Measurements from ENCODE around the gene PKIG.
"Not testable (repeated sequence)": the region's sequence is repeated elsewhere in the genome, so short reads cannot be mapped to it uniquely, and the experiment has no call there.

PKIG gene

DNA sequence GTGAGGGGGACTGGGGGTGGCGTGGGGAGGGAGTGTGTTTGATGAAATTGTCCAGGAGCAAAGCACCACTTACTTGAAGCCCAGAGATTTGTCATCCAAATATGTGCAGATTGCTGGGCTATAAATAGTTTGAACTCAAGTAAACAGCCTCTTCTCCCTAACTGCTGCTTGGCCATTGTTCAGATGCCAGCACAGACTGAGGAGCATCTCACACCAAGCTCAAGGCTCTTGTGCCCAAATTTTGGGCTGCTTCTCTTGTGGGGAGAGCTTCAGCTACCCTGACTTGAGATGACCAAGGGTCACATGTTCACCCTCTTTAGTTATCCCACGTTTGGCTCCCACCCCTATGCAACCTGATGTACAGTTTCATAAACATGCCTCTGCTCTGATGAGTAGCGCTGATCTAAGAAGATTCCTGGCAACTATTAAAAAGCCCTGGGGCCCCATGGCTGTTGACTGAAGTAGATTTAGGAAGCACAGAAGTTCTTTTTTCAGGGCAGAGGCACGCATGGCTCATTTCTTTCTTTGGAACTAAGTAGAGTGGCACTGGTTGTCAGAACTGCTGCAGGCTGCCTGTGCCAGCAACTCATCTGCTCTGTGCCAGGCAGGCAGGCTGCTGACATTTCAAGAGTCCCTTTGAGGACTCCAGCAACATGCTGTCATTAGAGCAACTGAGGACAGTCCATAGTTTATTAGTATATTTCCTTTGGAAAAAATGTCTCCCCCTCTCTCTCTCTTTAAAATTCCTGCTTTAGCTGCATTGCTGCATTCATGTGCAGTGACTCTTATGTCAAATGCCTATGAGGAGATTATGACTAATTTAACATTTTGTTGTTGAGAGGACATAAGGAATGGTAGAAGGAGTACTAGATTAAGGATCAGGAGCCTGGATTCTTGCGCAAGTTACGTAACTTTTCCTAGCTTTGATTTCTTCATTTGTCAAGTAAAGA, 9.6 kb upstream of the PKIG start:
- DNase-seq (ENCODE audit: low read depth in 2 of 2) = peak; percentile 88 to 89

GRCh38 chr20:44573501-44573869, 8.9 kb upstream of the PKIG start:
- no peak for DNase-seq (ENCODE audit: low read depth in 2 of 2)

DNA sequence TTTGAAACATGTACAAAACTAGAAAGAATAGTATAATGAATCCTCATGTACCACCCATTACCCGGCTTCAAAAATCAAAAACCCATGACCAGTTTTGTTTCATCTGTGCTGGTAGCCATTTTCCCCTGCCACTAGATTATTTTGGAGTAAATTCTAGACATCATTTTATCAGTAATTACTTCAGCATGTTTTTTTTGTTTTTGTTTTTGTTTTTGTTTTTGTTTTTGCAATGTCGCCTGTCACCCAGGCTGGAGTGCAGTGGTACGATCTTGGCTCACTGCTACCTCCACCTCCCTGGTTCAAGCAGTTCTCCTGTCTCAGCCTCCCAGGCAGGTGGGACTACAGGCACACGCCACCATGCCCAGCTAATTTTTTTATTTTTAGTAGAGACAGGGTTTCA, 8.0 kb upstream of the PKIG start:
- no peak for DNase-seq (ENCODE audit: low read depth in 2 of 2)

DNA sequence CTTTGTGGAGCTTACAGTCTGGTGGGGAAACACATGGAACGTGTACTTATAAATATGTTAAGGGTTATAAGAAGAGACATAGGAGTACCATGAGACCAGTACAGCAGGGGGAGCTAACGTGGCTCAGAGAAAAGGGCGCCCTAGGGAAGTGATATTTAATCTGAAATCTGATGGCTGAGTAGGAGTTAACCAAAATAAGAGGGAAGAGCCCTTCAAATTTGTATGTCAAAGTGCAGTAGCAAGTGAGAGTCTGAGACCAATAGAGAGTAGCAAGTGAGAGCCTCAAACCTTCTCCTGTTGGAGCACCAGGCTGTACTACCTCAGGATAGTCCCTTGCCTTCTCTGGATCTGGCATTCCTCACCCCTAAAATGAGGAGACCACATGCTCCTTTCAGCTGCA, 6.1 kb upstream of the PKIG start:
- DNase-seq (ENCODE audit: low read depth in 2 of 2) = no peak

GRCh38 chr20:44579313-44580081, 2.9 kb upstream of the PKIG start:
- DNase-seq (ENCODE audit: low read depth in 2 of 2) = no peak

GRCh38 chr20:44580581-44581268, 1.7 kb upstream of the PKIG start:
- no peak for DNase-seq (ENCODE audit: low read depth in 2 of 2)

- no peak for DNase-seq (ENCODE audit: low read depth in 2 of 2)
Measured at GRCh38 chr20:44581515-44581914, 864 bp upstream of the PKIG start.

DNA sequence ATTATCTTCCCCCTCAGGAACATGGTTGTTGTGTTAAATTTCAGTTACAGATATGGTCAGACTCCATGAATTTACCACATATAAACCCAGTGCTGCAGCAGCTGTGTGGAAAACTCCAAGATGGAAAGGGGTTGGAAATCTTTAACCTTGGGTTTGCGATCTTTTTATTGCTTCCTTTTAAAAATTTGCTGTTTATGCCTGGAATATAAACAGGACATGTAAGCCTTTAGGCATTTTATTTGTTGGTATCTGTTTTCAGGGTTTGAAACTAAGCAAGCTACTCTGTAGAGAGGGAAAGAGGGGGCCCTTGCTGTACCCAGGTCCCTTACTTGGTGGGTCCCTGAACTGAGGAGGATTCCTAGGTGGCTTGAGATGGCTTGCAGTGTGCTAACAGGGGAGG, 778 bp downstream of the PKIG start:
- no peak for DNase-seq (ENCODE audit: low read depth in 2 of 2)

GRCh38 chr20:44584162-44584561, 1.8 kb downstream of the PKIG start:
- DNase-seq (ENCODE audit: low read depth in 2 of 2) = no peak

DNA sequence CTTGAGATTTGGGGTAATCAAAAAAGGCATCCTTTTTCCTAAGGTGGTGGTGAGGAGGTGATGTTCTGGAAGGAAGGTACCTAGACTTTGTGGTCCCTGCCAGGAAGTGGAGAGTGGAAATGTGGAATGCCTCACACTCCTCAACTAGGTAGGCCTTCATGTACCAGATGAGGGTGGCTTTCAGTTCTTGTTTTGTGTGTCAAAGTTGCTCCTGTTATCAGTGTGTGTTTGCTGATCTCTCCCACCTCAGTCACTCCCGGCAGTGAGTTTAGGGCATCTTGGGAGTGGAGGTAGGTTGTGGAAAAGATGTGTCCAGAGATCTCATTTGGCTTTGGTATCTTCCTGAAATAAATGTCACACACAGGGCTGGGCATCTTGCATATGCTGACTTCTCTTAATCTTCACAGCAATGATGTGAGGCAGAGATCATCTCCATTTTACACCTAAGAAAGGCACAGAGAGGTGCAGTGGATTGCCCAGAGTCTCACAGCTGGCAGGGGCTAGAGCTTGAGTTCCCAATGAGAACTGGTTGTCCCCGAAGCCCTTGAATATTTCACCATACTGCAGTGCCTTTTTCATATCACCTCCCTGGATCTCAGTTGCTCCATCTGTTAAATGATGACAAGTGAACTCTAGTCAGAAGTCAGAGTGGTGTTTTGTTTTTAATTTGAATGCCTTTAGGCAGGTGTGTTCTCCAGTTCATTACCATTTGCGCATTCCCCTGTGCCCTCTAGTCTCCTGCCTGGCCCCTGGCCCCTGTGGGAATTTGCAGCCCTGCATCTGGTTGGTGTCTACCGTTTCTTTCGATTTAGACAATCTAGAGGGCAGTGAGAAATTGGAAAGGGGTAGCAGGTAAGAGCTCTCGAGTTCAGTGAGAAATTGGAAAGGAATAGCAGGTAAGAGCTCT, 2.9 kb downstream of the PKIG start:
- no peak for DNase-seq (ENCODE audit: low read depth in 2 of 2)

DNA sequence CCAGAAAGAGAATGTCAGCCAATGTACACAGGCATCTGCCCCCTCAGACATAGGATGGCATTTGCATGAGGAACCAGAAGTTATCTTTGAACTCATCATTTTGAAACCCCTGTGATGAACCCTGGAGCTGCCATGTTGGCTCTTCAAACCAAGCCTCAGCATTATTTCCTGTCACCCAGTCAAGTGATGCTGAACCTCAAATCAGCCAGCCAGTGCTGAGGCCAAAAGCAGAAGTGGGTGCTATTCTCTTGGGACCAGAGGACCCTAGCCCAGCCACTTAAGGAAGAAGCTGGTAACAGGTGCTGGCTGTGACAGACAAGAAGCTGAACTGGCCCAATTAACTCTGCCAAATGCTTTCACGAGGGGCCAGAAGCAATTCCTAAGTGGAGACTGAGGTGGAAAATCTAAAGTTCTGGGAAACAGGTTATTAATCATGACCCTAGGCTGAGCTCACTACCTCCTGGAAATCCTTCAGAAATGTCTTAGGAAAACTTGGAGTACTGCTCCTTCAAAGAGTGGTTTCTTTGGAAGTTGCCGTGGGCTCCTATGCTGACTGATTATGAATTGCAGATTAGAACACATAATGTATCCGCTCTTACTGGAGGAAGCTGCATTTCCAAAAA, 4.0 kb downstream of the PKIG start:
- no peak for DNase-seq (ENCODE audit: low read depth in 2 of 2)

GRCh38 chr20:44587035-44587980, 4.9 kb downstream of the PKIG start:
- no peak for DNase-seq (ENCODE audit: low read depth in 2 of 2)

- DNase-seq (ENCODE audit: low read depth in 2 of 2) = not testable (repeated sequence)
Measured at GRCh38 chr20:44588321-44588720, 5.9 kb downstream of the PKIG start.

- DNase-seq (ENCODE audit: low read depth in 2 of 2) = no peak
Measured at GRCh38 chr20:44589537-44589936, 7.2 kb downstream of the PKIG start.

GRCh38 chr20:44590980-44591778, 8.8 kb downstream of the PKIG start:
- no peak for DNase-seq (ENCODE audit: low read depth in 2 of 2)

GRCh38 chr20:44592366-44592765, 10.0 kb downstream of the PKIG start:
- no peak for DNase-seq (ENCODE audit: low read depth in 2 of 2)

DNA sequence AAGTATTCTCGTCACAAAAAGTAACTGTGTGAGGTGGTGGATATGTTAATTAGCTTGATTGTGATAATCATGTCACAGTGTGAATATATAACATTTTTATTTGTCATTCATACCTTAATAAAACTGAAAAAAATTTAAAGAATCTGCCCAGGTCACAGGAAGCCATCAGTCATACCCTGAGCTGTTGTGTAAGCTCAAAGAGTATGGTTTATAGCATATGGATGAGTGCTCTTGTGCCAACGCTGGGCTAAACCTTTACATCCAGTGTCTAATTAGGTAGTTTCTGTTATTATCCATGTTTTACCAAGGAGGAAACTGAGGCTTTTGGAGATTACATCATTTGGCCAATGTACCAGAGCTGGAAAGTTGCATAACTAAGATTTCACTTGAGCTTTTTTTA, 11.4 kb downstream of the PKIG start:
- DNase-seq (ENCODE audit: low read depth in 2 of 2) = no peak

DNA sequence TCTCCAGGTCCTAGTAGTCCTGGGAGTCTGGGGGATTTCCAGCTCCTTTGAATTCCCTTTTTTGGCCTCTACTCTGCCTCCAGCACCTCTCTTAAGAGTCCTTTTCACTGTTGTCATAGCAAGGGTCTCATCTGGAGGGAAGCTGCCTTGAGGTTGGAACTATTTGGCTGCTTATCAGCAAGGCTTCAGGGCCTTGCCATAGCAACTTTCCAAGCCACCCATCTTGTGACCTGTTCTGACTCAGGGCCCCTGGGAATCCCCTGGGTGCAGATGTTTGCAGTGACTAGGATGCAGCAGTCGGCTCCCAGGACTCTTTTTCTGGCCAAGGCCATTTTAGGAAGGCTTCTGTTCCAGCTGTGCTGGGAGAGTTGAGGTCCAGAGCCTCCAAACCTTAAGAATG, 12.4 kb downstream of the PKIG start:
- no peak for DNase-seq (ENCODE audit: low read depth in 2 of 2)

DNA sequence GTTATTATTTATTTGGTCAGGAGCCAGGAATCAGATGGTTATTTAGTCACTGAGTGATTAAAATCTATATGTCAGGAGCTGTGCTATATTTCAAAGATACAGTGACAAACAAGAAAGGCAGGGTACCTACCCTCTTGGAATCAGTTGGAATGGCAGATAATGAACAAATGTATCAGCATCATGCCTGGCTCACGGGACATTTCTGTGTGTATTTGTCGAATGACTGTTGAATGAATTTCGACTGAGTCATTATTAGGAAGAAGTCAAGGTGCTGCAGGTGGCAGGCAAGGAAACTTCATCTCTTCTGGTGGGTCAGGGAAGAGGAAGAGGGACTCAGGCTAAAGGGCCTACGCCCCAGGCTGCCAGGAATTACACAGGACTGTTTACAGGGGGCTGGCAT, 13.6 kb downstream of the PKIG start:
- no peak for DNase-seq (ENCODE audit: low read depth in 2 of 2)

Measured in fibroblast of skin of left biceps (primary cell).